Large intestine (tissue), 3 donors: ENCODE data around the gene IGFL4. TPM values are rescaled to one million over a fixed set of nuclear protein-coding genes. Genes with fewer than 3 reads are reported as not detected.

Source experiments
- DNase-seq, 2 donors: peaks; one replicate each; pipeline versions ENCODE4 v3.0.0 to v3.0.0-alpha.2; 2013
- H3K27ac ChIP-seq: one replicate; pipeline ENCODE4 v1.5.1; 2013; ENCODE audit warnings: low read length
- H3K27me3 ChIP-seq: 2 replicates; pipeline ENCODE4 v1.6.1; 2013; ENCODE audit warnings: low read length; ENCODE audit not compliant: control insufficient read depth, insufficient read depth
- H3K36me3 ChIP-seq: 2 replicates; pipeline ENCODE4 v1.6.1; 2013; ENCODE audit warnings: low read length; ENCODE audit not compliant: control insufficient read depth, insufficient read depth
- H3K4me1 ChIP-seq: one replicate; pipeline ENCODE4 v1.6.1; 2013; ENCODE audit warnings: low read length; ENCODE audit not compliant: control insufficient read depth, insufficient read depth
- H3K4me3 ChIP-seq: one replicate; pipeline ENCODE4 v1.5.1; 2013; ENCODE audit warnings: low read length
- H3K9me3 ChIP-seq: one replicate; pipeline ENCODE4 v1.6.1; 2013; ENCODE audit warnings: mild to moderate bottlenecking, low read depth, low read length, moderate library complexity; ENCODE audit not compliant: control insufficient read depth
- WGBS: methylation state at CpG from one replicate; pipeline ENCODE4 v1.1.5; 2013; ENCODE audit warnings: low lambda C conversion rate; ENCODE audit not compliant: insufficient coverage; 5-methylcytosine and 5-hydroxymethylcytosine counted together
- polyA plus RNA-seq: library from polyadenylated mRNA; unstranded; fragments of 120-200 nt; gene quantifications from one replicate; pipeline ENCODE4 v1.2.1, GENCODE V29; 2013

The IGFL4 gene
- polyA plus RNA-seq, 1 donor = 0.36 TPM

- 40% methylated on average over 1 of the region's 3 CpGs for WGBS
- Histone ChIP-seq H3K4me1 (peaks cover 3% of the 10 kb centered on the region), H3K27ac (no peak overlapping the region), H3K27me3 (no peaks in the 10 kb centered on the region), H3K36me3 (no peaks in the 10 kb centered on the region), H3K4me3 (no peak overlapping the region), H3K9me3 (peaks cover 4% of the 10 kb centered on the region)
- no peak for DNase-seq
Measured at GRCh38 chr19:46063201-46063600, 22.4 kb upstream of the IGFL4 start.

- no peak for DNase-seq
- H3K36me3 ChIP-seq = no peaks in the 10 kb centered on the region
- no peak overlapping the region for H3K27ac ChIP-seq
- H3K27me3 ChIP-seq = no peaks in the 10 kb centered on the region
- H3K4me1 ChIP-seq = no peaks in the 10 kb centered on the region
- WGBS = 83% methylated on average over 2 of the region's 2 CpGs
- no peak overlapping the region for H3K4me3 ChIP-seq
- peaks cover 4% of the 10 kb centered on the region for H3K9me3 ChIP-seq
Measured at GRCh38 chr19:46060012-46060411, 19.2 kb upstream of the IGFL4 start.

GRCh38 chr19:46058778-46059177 lies 18.0 kb upstream of the IGFL4 start:
- H3K4me3 ChIP-seq = no peak overlapping the region
- H3K9me3 ChIP-seq = peaks cover 4% of the 10 kb centered on the region
- no peak for DNase-seq
- H3K27ac ChIP-seq = no peak overlapping the region
- H3K27me3 ChIP-seq = no peaks in the 10 kb centered on the region
- no CpG with 5 or more reads among the region's 3 CpGs for WGBS
- no peaks in the 10 kb centered on the region for H3K36me3 ChIP-seq
- H3K4me1 ChIP-seq = no peaks in the 10 kb centered on the region

- no peaks in the 10 kb centered on the region for H3K36me3 ChIP-seq
- H3K27ac ChIP-seq = no peak overlapping the region
Measured at GRCh38 chr19:46056536-46056935, 15.7 kb upstream of the IGFL4 start.

GRCh38 chr19:46052896-46053295 lies 12.1 kb upstream of the IGFL4 start:
- Histone ChIP-seq H3K9me3 (no peaks in the 10 kb centered on the region), H3K27me3 (no peaks in the 10 kb centered on the region), H3K4me1 (no peaks in the 10 kb centered on the region), H3K36me3 (no peaks in the 10 kb centered on the region), H3K27ac (no peak overlapping the region), H3K4me3 (no peak overlapping the region)
- WGBS = no CpG with 5 or more reads among the region's 4 CpGs
- no peak for DNase-seq

More at GRCh38 chr19:46056536-46056935, 15.7 kb upstream of the IGFL4 start:
- Histone ChIP-seq H3K4me1 (no peaks in the 10 kb centered on the region), H3K4me3 (no peak overlapping the region), H3K27me3 (no peaks in the 10 kb centered on the region), H3K9me3 (peaks cover 4% of the 10 kb centered on the region)
- WGBS = 60% methylated on average over 1 of the region's 4 CpGs
- no peak for DNase-seq

GRCh38 chr19:46049597-46049996 lies 8.8 kb upstream of the IGFL4 start:
- no CpG with 5 or more reads among the region's 7 CpGs for WGBS
- Histone ChIP-seq H3K36me3 (no peaks in the 10 kb centered on the region), H3K4me1 (no peaks in the 10 kb centered on the region), H3K27ac (no peak overlapping the region), H3K27me3 (no peaks in the 10 kb centered on the region), H3K4me3 (no peak overlapping the region), H3K9me3 (no peaks in the 10 kb centered on the region)
- no peak for DNase-seq

GRCh38 chr19:46043519-46043918 lies 2.7 kb upstream of the IGFL4 start:
- H3K27ac ChIP-seq = no peak overlapping the region
- DNase-seq = no peak
- no CpG with 5 or more reads among the region's 1 CpG for WGBS
- no peaks in the 10 kb centered on the region for H3K9me3 ChIP-seq
- H3K4me1 ChIP-seq = peaks cover 29% of the 10 kb centered on the region
- peaks cover 3% of the 10 kb centered on the region for H3K27me3 ChIP-seq
- H3K4me3 ChIP-seq = no peak overlapping the region
- no peaks in the 10 kb centered on the region for H3K36me3 ChIP-seq

GRCh38 chr19:46042252-46042883 lies 1.6 kb upstream of the IGFL4 start:
- 37% methylated on average over 2 of the region's 5 CpGs for WGBS
- no peak for DNase-seq
- peaks cover 29% of the 10 kb centered on the region for H3K4me1 ChIP-seq

GRCh38 chr19:46040125-46040524 lies 677 bp downstream of the IGFL4 start:
- no CpG with 5 or more reads among the region's 6 CpGs for WGBS
- Histone ChIP-seq H3K4me1 (peaks cover 29% of the 10 kb centered on the region), H3K36me3 (no peaks in the 10 kb centered on the region), H3K27ac (no peak overlapping the region), H3K4me3 (no peak overlapping the region), H3K9me3 (no peaks in the 10 kb centered on the region), H3K27me3 (peaks cover 3% of the 10 kb centered on the region)
- DNase-seq = no peak

More at GRCh38 chr19:46042252-46042883, 1.6 kb upstream of the IGFL4 start:
- Histone ChIP-seq H3K27ac (no peak overlapping the region), H3K9me3 (no peaks in the 10 kb centered on the region), H3K36me3 (no peaks in the 10 kb centered on the region), H3K27me3 (peaks cover 3% of the 10 kb centered on the region), H3K4me3 (no peak overlapping the region)

GRCh38 chr19:46036744-46037128 lies 4.1 kb downstream of the IGFL4 start:
- no peaks in the 10 kb centered on the region for H3K36me3 ChIP-seq
- H3K9me3 ChIP-seq = peaks cover 8% of the 10 kb centered on the region
- no peak overlapping the region for H3K4me3 ChIP-seq
- no peak overlapping the region for H3K27ac ChIP-seq
- peaks cover 18% of the 10 kb centered on the region for H3K4me1 ChIP-seq
- no peaks in the 10 kb centered on the region for H3K27me3 ChIP-seq
- DNase-seq = no peak
- WGBS = no CpG with 5 or more reads among the region's 3 CpGs
